Activated B cell treated with CpG ODN at 0.5 μM for 24 hours (primary cell): ENCODE data around the gene KCNJ11. TPM values are rescaled to one million over a fixed set of nuclear protein-coding genes. Genes with fewer than 3 reads are reported as not detected.

Experiments used
- ATAC-seq: fragments of 200-7000 bp; cut with Tn5 transposase; one replicate; pipeline ENCODE4 v1.10.0; 2021; ENCODE audit warnings: low read depth, mild to moderate bottlenecking, moderate library complexity
- CTCF ChIA-PET: fragments of 350-600 bp; sonication (Branson Sonifier 250); formaldehyde crosslinking; loops from one replicate; lab custom pipeline; 2021; ENCODE audit warnings: antibody characterized with exemption; lab: Charles Lee
- POLR2A ChIA-PET: fragments of 350-600 bp; sonication (Branson Sonifier 250); formaldehyde crosslinking; loops from one replicate; lab custom pipeline; 2021; ENCODE audit warnings: antibody characterized with exemption; lab: Charles Lee
- DNase-seq: peaks from one replicate; pipeline ENCODE4 v3.0.0; 2022
- H3K27ac Mint-ChIP-seq: one replicate; pipeline ENCODE4 v1.8.0; 2020; ENCODE audit warnings: mixed read lengths
- H3K27me3 Mint-ChIP-seq: one replicate; pipeline ENCODE4 v1.8.0; 2021; ENCODE audit warnings: mixed read lengths
- H3K36me3 Mint-ChIP-seq: one replicate; pipeline ENCODE4 v1.8.0; 2021; ENCODE audit warnings: low read depth, mixed read lengths
- H3K4me1 Mint-ChIP-seq: one replicate; pipeline ENCODE4 v1.8.0; 2021; ENCODE audit warnings: mixed read lengths
- H3K4me3 Mint-ChIP-seq: one replicate; pipeline ENCODE4 v1.8.0; 2020; ENCODE audit warnings: mild to moderate bottlenecking, mixed read lengths
- H3K9me3 Mint-ChIP-seq: one replicate; pipeline ENCODE4 v1.8.0; 2020; ENCODE audit warnings: mixed read lengths
- CTCF ChIP-seq: fragments of 200-600 bp; IDR thresholded peaks from one replicate; pipeline ENCODE4 v1.8.0; 2022; ENCODE audit warnings: antibody characterized with exemption, mild to moderate bottlenecking
- intact Hi-C: fragments of 100-400 bp; cut with micrococcal nuclease; formaldehyde crosslinking; loops from one replicate; pipeline ENCODE4 v1.15.1; 2024
- total RNA-seq: library from RNA; stranded (reverse); gene quantifications from 2 replicates; pipeline ENCODE4 v1.2.3, GENCODE V29; 2022

The KCNJ11 gene
- total RNA-seq, 1 donor from 2014 or later: 1.2 TPM

GRCh38 chr11:17406082-17406817, 17.8 kb upstream of the KCNJ11 start:
- Mint-ChIP-seq H3K4me1 (no peaks in the 10 kb centered on the region), H3K27me3 (no peaks in the 10 kb centered on the region), H3K36me3 (no peaks in the 10 kb centered on the region), H3K27ac (no peak overlapping the region), H3K4me3 (no peak overlapping the region), H3K9me3 (no peaks in the 10 kb centered on the region)
- ChIA-PET CTCF (interaction anchor here (0.9 kb wide), 1 partner anchor 22 kb away, joined by 5 read pairs; no protein-coding TSS in a partner anchor), POLR2A (no interaction called here)
- ATAC-seq: no peak
- TF ChIP-seq CTCF: no peak
- DNase-seq: no peak
- intact Hi-C loops: no loop called here

- Mint-ChIP-seq H3K27ac (no peak overlapping the region), H3K36me3 (no peaks in the 10 kb centered on the region), H3K4me1 (peaks cover 7% of the 10 kb centered on the region), H3K4me3 (no peak overlapping the region), H3K27me3 (no peaks in the 10 kb centered on the region), H3K9me3 (no peaks in the 10 kb centered on the region)
- ChIA-PET POLR2A (no interaction called here), CTCF (interaction anchor here (0.9 kb wide), 1 partner anchor 21 kb away, joined by 5 read pairs; no protein-coding TSS in a partner anchor)
- TF ChIP-seq CTCF: no peak
- DNase-seq: no peak
- no peak for ATAC-seq
- intact Hi-C loops: no loop called here
Observed at GRCh38 chr11:17405232-17406005, 17.0 kb upstream of the KCNJ11 start.

- POLR2A ChIA-PET: no interaction called here
- Mint-ChIP-seq H3K36me3 (no peaks in the 10 kb centered on the region), H3K4me3 (no peak overlapping the region), H3K27ac (no peak overlapping the region), H3K4me1 (peaks cover 16% of the 10 kb centered on the region), H3K9me3 (no peaks in the 10 kb centered on the region), H3K27me3 (no peaks in the 10 kb centered on the region)
- intact Hi-C loops: no loop called here
- DNase-seq: no peak
- no peak for TF ChIP-seq CTCF
- CTCF ChIA-PET: no interaction called here
- ATAC-seq: no peak
Observed at GRCh38 chr11:17403980-17404759, 15.7 kb upstream of the KCNJ11 start.

- ChIA-PET POLR2A (no interaction called here), CTCF (no interaction called here)
- no peak overlapping the region for H3K4me3 Mint-ChIP-seq
- H3K9me3 Mint-ChIP-seq: no peaks in the 10 kb centered on the region
- intact Hi-C loops: no loop called here
- no peaks in the 10 kb centered on the region for H3K27me3 Mint-ChIP-seq
- DNase-seq (no peak), ATAC-seq (no peak)
- TF ChIP-seq CTCF: no peak
- H3K4me1 Mint-ChIP-seq: peaks cover 16% of the 10 kb centered on the region
- H3K36me3 Mint-ChIP-seq: no peaks in the 10 kb centered on the region
- no peak overlapping the region for H3K27ac Mint-ChIP-seq
Observed at GRCh38 chr11:17402486-17402885, 14.0 kb upstream of the KCNJ11 start.
